Measurements from ENCODE around the gene NTM.

GRCh38 chr11:131829725-131830124 lies 459.3 kb downstream of the NTM start:
- TF ChIP-seq, protein P1, sequence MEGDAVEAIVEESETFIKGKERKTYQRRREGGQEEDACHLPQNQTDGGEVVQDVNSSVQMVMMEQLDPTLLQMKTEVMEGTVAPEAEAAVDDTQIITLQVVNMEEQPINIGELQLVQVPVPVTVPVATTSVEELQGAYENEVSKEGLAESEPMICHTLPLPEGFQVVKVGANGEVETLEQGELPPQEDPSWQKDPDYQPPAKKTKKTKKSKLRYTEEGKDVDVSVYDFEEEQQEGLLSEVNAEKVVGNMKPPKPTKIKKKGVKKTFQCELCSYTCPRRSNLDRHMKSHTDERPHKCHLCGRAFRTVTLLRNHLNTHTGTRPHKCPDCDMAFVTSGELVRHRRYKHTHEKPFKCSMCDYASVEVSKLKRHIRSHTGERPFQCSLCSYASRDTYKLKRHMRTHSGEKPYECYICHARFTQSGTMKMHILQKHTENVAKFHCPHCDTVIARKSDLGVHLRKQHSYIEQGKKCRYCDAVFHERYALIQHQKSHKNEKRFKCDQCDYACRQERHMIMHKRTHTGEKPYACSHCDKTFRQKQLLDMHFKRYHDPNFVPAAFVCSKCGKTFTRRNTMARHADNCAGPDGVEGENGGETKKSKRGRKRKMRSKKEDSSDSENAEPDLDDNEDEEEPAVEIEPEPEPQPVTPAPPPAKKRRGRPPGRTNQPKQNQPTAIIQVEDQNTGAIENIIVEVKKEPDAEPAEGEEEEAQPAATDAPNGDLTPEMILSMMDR (IDR thresholded peaks at IDR 0.05), result no peak
- TF ChIP-seq EP300 (IDR thresholded peaks at IDR 0.05) (no peak), POLR2A (IDR thresholded peaks at IDR 0.05) (no peak)
